ENCODE measurements around the gene EPN2. TPM values are rescaled to one million over a fixed set of nuclear protein-coding genes. Genes with fewer than 3 reads are reported as not detected.
A peak's percentile ranks its signal among the peaks of the same experiment; 100 is the strongest.

The EPN2 gene
- total and polyA plus RNA-seq, 2 experiments from 2014 or later, result 34.0 to 149 TPM

DNA sequence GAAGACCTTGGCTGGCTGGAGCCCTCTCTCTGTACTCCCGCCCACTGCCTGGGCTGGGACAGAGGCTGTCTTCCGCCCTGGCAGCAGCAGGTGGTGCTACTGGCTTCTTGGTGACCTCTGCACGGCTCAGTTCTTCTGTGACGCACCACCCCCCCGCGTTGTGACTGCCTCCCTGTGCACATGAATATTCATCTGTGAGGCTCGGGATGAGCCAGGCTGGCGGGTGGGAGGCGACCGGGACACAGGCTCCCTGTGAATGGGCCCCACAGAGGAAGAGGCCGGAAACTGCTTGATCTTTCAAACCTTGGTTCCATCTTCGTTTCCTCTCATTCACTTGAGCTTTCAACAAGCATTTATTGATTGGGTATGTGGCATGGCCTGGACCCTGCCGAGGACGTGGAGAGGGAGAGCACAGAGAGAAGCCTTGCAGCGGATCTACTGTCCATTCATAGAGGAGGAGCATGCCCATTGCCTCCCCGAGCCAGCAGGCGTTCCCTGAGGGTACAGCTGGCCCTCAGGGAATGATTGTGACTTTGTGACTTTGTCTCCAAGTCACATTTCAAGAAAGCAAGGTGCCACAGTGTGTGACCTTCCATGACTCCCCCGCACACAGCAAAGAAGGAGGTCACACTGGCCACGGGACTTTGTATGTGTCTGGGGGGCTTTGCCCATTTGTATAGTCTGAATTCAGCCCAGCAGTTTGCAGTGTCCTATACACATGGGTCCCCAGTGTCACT is 80.4 kb downstream of the EPN2 start:
- Mint-ChIP-seq H3K4me1 (peaks cover 38% of the 10 kb centered on the region), H3K4me3 (peak overlapping the region; percentile 39), H3K36me3 (ENCODE audit: low read depth) (peaks cover 29% of the 10 kb centered on the region), H3K27me3 (ENCODE audit: insufficient read depth, low read depth, poor library complexity) (peaks cover 12% of the 10 kb centered on the region), H3K27ac (peak overlapping the region; percentile 36), H3K9me3 (no peaks in the 10 kb centered on the region; the same call in 2 of the 3 replicates)
- Histone ChIP-seq H3K9me2 (ENCODE audit: insufficient read depth) (no peaks in the 10 kb centered on the region), H4K20me1 (replicated peaks; ENCODE audit: insufficient read depth) (no peaks in the 10 kb centered on the region; the same call in none of the 2 replicates), H3K27ac (ENCODE audit: low read depth) (no peak overlapping the region), H3F3A (replicated peaks; ENCODE audit: low read depth) (0 out of 2 replicates have a peak, but pooled peaks cover 2% of the 10 kb centered on the region), H2AFZ (no peak overlapping the region), H3K4me3 (no peak overlapping the region), H3K4me1 (ENCODE audit: insufficient read depth) (peaks cover 20% of the 10 kb centered on the region), H3K36me3 (ENCODE audit: insufficient read depth) (0 out of 2 replicates have a peak, but pooled peaks cover 3% of the 10 kb centered on the region), H3K4me2 (peak overlapping the region; percentile 69), H3K27me3 (ENCODE audit: insufficient read depth) (no peaks in the 10 kb centered on the region), H3K79me2 (replicated peaks; ENCODE audit: insufficient read depth) (no peaks in the 10 kb centered on the region)
- TF ChIP-seq, protein P1, sequence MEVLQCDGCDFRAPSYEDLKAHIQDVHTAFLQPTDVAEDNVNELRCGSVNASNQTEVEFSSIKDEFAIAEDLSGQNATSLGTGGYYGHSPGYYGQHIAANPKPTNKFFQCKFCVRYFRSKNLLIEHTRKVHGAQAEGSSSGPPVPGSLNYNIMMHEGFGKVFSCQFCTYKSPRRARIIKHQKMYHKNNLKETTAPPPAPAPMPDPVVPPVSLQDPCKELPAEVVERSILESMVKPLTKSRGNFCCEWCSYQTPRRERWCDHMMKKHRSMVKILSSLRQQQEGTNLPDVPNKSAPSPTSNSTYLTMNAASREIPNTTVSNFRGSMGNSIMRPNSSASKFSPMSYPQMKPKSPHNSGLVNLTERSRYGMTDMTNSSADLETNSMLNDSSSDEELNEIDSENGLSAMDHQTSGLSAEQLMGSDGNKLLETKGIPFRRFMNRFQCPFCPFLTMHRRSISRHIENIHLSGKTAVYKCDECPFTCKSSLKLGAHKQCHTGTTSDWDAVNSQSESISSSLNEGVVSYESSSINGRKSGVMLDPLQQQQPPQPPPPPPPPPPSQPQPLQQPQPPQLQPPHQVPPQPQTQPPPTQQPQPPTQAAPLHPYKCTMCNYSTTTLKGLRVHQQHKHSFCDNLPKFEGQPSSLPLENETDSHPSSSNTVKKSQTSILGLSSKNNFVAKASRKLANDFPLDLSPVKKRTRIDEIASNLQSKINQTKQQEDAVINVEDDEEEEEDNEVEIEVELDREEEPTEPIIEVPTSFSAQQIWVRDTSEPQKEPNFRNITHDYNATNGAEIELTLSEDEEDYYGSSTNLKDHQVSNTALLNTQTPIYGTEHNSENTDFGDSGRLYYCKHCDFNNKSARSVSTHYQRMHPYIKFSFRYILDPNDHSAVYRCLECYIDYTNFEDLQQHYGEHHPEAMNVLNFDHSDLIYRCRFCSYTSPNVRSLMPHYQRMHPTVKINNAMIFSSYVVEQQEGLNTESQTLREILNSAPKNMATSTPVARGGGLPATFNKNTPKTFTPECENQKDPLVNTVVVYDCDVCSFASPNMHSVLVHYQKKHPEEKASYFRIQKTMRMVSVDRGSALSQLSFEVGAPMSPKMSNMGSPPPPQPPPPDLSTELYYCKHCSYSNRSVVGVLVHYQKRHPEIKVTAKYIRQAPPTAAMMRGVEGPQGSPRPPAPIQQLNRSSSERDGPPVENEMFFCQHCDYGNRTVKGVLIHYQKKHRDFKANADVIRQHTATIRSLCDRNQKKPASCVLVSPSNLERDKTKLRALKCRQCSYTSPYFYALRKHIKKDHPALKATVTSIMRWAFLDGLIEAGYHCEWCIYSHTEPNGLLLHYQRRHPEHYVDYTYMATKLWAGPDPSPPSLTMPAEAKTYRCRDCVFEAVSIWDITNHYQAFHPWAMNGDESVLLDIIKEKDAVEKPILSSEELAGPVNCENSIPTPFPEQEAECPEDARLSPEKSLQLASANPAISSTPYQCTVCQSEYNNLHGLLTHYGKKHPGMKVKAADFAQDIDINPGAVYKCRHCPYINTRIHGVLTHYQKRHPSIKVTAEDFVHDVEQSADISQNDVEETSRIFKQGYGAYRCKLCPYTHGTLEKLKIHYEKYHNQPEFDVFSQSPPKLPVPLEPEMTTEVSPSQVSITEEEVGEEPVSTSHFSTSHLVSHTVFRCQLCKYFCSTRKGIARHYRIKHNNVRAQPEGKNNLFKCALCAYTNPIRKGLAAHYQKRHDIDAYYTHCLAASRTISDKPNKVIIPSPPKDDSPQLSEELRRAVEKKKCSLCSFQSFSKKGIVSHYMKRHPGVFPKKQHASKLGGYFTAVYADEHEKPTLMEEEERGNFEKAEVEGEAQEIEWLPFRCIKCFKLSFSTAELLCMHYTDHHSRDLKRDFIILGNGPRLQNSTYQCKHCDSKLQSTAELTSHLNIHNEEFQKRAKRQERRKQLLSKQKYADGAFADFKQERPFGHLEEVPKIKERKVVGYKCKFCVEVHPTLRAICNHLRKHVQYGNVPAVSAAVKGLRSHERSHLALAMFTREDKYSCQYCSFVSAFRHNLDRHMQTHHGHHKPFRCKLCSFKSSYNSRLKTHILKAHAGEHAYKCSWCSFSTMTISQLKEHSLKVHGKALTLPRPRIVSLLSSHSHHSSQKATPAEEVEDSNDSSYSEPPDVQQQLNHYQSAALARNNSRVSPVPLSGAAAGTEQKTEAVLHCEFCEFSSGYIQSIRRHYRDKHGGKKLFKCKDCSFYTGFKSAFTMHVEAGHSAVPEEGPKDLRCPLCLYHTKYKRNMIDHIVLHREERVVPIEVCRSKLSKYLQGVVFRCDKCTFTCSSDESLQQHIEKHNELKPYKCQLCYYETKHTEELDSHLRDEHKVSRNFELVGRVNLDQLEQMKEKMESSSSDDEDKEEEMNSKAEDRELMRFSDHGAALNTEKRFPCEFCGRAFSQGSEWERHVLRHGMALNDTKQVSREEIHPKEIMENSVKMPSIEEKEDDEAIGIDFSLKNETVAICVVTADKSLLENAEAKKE (CRISPR knock-in tag; IDR thresholded peaks at IDR 0.05), result peak; percentile 85
- TF ChIP-seq ZNF331 (CRISPR knock-in tag; IDR thresholded peaks at IDR 0.05; ENCODE audit: low read depth) (peak; percentile 10; the same call in 1 of the 2 replicates), JUNB (IDR thresholded peaks at IDR 0.05; ENCODE audit: unreplicated experiment) (no peak), NANOG (IDR thresholded peaks at IDR 0.05; ENCODE audit: borderline replicate concordance) (no peak), EZH2 (IDR thresholded peaks at IDR 0.05; ENCODE audit: low read depth, unreplicated experiment) (no peak), CREB1 (CRISPR knock-in tag; IDR thresholded peaks at IDR 0.05; ENCODE audit: low read depth) (peak; percentile 79), POLR2AphosphoS5 (IDR thresholded peaks at IDR 0.05; ENCODE audit: low read depth) (peak; percentile 15; the same call in 1 of the 2 replicates)
- TF ChIP-seq, protein P2, sequence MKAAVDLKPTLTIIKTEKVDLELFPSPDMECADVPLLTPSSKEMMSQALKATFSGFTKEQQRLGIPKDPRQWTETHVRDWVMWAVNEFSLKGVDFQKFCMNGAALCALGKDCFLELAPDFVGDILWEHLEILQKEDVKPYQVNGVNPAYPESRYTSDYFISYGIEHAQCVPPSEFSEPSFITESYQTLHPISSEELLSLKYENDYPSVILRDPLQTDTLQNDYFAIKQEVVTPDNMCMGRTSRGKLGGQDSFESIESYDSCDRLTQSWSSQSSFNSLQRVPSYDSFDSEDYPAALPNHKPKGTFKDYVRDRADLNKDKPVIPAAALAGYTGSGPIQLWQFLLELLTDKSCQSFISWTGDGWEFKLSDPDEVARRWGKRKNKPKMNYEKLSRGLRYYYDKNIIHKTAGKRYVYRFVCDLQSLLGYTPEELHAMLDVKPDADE (IDR thresholded peaks at IDR 0.05), result no peak
- TF ChIP-seq, protein P3, sequence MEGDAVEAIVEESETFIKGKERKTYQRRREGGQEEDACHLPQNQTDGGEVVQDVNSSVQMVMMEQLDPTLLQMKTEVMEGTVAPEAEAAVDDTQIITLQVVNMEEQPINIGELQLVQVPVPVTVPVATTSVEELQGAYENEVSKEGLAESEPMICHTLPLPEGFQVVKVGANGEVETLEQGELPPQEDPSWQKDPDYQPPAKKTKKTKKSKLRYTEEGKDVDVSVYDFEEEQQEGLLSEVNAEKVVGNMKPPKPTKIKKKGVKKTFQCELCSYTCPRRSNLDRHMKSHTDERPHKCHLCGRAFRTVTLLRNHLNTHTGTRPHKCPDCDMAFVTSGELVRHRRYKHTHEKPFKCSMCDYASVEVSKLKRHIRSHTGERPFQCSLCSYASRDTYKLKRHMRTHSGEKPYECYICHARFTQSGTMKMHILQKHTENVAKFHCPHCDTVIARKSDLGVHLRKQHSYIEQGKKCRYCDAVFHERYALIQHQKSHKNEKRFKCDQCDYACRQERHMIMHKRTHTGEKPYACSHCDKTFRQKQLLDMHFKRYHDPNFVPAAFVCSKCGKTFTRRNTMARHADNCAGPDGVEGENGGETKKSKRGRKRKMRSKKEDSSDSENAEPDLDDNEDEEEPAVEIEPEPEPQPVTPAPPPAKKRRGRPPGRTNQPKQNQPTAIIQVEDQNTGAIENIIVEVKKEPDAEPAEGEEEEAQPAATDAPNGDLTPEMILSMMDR (conservative IDR thresholded peaks at IDR 0.05; ENCODE audit: low read depth in 2 of 2), result peak in 1 of 2 experiments; percentile 64; a peak in 3 of 4 replicates
- ATAC-seq (peak; percentile 96), DNase-seq (ENCODE audit: low spot score) (peak; percentile 93)
